ENCODE measurements around the gene HRC. TPM values are rescaled to one million over a fixed set of nuclear protein-coding genes. Genes with fewer than 3 reads are reported as not detected.
"Not testable (repeated sequence)": the region's sequence is repeated elsewhere in the genome, so short reads cannot be mapped to it uniquely, and the experiment has no call there.

HRC gene, protein sequence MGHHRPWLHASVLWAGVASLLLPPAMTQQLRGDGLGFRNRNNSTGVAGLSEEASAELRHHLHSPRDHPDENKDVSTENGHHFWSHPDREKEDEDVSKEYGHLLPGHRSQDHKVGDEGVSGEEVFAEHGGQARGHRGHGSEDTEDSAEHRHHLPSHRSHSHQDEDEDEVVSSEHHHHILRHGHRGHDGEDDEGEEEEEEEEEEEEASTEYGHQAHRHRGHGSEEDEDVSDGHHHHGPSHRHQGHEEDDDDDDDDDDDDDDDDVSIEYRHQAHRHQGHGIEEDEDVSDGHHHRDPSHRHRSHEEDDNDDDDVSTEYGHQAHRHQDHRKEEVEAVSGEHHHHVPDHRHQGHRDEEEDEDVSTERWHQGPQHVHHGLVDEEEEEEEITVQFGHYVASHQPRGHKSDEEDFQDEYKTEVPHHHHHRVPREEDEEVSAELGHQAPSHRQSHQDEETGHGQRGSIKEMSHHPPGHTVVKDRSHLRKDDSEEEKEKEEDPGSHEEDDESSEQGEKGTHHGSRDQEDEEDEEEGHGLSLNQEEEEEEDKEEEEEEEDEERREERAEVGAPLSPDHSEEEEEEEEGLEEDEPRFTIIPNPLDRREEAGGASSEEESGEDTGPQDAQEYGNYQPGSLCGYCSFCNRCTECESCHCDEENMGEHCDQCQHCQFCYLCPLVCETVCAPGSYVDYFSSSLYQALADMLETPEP
- total RNA-seq: not detected in 2 replicates

DNA sequence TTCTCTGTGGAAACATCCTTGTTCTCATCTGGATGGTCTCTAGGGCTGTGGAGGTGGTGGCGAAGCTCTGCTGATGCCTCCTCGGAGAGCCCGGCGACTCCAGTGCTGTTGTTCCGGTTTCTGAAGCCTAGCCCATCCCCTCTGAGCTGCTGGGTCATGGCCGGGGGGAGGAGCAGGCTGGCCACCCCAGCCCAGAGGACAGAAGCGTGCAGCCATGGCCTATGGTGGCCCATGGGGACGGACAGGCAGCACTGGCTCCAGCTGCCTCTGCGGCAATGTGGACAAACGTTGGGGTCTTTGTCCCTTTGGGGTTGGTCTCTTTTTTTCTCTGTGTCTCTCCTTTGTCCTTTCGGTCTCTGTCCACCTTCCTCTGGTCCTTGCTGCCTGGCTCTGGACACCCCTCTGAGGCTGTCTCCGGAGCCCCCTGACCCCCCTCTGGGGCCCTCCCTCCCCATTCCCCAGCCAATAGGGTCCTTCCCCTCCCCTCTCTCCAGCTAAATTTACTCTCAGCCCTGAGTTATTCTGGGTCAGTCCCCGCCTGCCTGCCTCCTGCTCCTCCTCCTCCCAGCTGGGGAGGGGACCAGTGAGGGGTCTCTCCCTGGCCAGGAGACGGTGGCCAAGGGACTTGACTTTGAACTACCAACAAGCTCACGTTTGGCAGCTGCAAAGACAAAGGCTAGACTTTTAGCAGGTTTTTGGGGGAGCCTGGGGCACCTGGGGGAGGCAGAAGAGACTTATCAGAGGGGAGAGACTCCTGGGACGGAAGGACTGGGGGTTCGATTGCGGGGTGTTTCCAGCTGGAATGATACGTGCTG is at the start of gene HRC:
TSS of gene HRC (minus strand) at position 392 of the 815 bp plus-strand sequence. CDS start at position 233, 159 bp downstream.
- no peak for DNase-seq (ENCODE audit: low read depth in 2 of 2)

DNA sequence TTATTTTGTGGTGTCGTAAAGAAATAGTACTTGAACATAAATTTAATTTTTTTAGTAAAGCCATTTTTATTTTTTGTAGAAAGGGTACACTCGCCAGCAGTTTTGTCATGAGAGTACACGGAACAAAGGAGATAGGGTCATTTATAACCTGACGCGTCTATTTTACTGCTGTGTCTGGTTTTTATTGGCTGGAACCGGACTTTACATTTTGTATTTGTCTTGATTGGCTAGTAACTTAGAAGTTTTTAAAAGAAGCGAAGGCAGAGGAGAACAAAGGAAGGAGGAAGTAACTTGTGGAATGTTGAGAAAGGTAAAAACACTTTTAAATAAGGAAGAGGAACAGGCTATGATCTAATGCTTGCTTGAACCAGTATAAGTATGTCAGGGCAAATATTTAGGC is 45.8 kb upstream of the HRC start:
- DNase-seq (ENCODE audit: low read depth in 2 of 2): no peak

DNA sequence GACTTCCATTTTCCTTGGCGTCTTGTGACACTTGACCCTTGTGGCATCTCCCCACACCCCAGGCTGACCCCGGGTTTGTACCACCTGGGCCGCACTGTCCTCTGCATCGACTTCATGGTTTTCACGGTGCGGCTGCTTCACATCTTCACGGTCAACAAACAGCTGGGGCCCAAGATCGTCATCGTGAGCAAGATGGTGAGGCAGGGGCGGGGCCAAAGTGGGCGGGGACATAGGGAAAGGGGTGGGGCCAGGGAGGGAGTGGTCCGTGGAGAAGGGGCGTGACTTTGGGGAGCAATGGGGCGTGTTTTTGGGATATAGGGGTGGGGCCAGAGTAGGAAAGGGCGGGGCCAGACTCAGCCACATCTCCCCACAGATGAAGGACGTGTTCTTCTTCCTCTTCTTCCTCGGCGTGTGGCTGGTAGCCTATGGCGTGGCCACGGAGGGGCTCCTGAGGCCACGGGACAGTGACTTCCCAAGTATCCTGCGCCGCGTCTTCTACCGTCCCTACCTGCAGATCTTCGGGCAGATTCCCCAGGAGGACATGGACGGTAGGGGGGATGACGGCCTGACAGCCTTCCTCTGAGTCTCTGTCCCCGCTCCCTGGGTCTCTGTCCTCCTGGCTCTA is 45.2 kb upstream of the HRC start:
- DNase-seq (ENCODE audit: low read depth in 2 of 2): no peak

DNA sequence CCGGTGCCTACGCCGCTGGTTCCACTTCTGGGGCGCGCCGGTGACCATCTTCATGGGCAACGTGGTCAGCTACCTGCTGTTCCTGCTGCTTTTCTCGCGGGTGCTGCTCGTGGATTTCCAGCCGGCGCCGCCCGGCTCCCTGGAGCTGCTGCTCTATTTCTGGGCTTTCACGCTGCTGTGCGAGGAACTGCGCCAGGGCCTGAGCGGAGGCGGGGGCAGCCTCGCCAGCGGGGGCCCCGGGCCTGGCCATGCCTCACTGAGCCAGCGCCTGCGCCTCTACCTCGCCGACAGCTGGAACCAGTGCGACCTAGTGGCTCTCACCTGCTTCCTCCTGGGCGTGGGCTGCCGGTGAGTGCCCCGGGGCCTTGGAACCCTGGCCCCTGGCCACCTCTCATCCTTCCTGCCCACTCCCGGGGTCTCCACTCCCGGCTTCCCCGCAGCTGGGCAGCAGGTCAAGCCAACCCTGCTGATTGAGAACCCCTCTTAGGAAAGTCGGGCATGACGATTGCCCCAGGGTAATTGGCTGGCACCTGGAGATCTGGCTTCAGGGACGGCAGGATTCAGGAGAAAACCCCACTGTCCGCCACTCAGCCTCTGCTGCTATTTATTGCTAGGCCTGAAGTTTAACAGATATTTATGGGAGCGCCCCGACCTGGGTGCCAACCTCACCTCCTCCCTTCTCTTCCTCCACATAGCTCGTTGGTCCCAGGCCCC is 41.5 kb upstream of the HRC start:
- no peak for DNase-seq (ENCODE audit: low read depth in 2 of 2)

DNA sequence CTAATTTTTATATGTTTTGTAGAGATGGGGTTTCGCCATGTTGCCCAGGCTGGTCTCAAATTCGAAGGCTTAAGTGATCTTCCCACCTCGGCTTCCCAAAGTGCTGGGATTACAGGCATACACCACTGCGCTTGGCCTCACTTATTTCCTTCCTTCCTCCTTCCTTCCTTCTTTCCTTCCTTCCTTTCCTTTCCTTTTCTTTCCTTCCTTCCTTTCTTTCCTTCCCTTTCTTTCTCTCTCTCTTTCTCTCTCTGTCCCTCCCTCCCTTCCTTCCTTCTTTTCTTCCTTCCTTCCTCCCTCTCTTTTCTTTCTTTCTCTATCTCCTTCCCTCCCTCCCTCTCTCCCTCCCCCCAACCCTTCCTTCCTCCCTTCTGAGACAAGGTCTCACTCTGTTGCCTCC is 39.2 kb upstream of the HRC start:
- DNase-seq (ENCODE audit: low read depth in 2 of 2): no peak

DNA sequence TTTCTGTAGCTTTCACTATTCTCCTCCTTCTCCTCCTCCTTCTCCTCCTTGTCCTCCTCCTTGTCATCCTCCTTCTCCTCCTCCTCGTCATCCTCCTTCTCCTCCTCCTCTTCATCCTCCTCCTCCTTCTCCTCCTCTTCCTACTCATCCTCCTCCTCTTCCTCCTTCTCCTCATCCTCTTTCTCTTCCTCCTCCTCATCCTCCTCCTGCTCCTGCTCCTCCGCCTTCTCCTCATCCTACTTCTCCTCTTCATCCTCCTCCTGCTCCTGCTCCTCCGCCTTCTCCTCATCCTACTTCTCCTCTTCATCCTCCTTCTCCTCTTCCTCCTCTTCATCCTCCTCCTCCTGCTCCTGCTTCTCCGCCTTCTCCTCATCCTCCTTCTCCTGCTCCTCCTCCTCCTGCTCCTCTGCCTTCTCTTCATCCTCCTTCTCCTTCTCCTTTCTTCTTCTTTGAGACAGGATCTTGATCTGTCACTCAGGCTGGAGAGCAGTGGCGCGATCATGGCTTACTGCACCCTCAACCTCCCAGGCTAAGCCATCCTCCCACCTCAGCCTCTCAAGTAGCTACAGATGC is 38.7 kb upstream of the HRC start:
- DNase-seq (ENCODE audit: low read depth in 2 of 2): no peak

DNA sequence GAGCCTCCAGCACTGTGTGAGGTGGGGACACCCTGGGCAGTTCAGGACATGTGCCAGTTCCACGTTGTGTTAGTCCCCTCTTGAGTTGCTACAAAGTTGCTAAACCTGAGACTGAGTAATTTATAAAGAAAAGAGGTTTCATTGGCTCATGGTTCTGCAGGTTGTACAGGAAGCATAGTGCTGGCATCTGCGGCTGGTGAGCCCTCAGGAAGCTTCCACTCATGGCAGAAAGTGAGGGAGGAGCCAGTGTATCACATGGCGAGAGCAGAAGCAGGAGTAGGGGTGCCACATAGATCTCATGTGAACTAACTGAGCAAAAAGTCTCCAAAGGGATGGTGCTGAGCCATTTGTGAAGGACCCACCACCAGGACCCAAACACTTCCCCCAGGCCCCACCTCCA is 35.6 kb upstream of the HRC start:
- no peak for DNase-seq (ENCODE audit: low read depth in 2 of 2)

DNA sequence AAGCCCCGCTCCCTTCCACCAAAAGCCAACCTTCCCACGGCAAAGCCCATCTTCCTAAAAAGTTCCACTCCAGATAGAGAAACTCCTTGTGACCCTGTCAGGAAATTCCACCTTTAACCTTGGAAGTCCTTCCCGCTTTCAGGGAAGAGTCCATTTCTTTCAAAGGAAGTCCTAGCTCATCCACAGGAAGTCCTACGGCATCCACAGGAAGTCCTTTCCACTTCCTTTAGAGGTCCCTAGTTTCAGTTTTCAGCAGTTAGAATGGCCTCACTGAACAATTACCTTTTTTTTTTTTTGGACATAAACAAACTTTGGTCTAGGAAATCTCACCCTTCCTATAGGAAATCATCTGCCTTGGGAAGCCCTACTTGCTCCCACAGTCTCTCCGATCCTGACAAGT is 34.1 kb upstream of the HRC start:
- peak; percentile 21 to 70 for DNase-seq (ENCODE audit: low read depth in 2 of 2)

DNA sequence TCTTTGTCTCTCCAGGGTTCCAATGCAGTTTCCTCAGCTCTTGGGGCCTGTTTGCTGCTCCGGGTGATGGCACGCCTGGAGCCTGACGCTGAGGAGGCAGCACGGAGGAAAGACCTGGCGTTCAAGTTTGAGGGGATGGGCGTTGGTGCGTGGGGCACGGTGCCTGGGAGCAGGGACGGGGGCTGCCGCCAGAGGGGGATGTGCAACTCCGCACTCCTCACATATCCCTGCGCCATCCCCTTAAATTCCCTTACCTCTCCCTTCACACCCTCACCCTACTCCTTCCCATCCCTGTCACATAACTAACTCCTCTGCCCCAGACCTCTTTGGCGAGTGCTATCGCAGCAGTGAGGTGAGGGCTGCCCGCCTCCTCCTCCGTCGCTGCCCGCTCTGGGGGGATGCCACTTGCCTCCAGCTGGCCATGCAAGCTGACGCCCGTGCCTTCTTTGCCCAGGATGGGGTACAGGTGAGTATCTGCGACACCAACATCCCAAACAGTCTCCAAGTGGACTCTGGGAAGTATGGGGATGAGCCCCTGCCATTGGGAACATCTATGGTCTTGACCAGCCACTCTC is 33.5 kb upstream of the HRC start:
- DNase-seq (ENCODE audit: low read depth in 2 of 2): no peak

DNA sequence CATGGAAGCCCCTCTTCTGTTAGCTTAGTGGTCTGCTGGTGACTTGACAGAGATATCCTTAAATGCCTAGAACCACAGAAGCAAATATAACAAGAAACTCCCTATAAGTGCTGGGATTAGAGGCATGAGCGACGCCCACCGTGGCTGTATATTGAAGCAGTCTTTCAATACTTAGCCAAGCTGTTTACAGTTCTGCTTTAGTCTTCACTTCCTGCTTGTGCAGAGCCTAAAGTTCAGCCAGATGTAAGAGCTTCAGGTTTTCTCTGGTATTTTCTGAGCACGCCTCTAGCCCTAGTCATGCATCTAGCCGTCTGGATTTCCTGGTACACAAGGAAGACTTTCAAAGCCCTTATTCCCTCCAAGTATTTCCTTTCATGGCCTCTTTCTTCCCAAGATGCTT is 30.9 kb upstream of the HRC start:
- no peak for DNase-seq (ENCODE audit: low read depth in 2 of 2)

DNA sequence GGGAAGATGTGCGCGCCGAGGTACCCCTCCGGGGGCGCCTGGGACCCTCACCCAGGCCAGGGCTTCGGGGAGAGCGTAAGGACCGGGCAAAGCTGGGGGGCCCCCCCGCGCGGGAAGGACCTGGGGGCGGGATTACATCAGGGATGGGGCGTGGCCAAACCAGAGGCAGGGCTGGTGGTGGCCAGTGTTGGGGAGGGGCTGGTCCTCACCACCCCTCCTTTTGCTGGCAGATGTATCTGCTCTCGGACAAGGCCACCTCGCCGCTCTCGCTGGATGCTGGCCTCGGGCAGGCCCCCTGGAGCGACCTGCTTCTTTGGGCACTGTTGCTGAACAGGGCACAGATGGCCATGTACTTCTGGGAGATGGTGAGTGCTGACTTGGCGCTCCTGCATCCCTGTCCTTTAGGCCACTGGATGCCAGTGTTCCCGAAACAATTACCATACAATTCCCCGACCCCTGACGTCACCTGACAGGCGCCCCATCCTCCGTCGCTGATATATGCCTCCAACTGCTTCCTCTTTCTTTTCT is 27.7 kb upstream of the HRC start:
- DNase-seq (ENCODE audit: low read depth in 2 of 2): no peak

DNA sequence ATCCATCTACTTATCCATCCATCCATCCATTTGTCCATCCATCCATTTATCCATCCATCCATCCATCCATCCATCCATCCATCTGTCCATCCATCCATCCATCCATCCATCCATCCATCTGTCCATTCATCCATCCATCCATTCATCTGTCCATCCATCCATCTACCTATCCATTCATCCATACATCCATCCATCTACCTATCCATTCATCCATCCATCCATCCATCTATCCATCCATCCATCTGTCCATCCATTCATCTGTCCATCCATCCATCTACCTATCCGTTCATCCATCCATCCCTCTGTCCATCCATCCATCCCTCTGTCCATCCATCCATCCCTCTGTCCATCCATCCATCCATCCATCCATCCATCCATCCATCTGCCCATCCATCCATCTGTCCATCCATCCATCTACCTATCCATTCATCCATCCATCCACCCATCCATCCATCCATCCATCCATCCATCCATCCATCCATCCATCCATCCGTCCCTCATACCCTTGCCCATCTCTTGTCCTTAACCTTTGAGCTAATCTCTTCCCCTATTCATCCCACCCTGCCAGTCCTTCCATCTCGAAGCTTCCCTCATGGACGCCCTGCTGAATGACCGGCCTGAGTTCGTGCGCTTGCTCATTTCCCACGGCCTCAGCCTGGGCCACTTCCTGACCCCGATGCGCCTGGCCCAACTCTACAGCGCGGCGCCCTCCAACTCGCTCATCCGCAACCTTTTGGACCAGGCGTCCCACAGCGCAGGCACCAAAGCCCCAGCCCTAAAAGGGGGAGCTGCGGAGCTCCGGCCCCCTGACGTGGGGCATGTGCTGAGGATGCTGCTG is 27.0 kb upstream of the HRC start:
- not testable (repeated sequence) for DNase-seq (ENCODE audit: low read depth in 2 of 2)

DNA sequence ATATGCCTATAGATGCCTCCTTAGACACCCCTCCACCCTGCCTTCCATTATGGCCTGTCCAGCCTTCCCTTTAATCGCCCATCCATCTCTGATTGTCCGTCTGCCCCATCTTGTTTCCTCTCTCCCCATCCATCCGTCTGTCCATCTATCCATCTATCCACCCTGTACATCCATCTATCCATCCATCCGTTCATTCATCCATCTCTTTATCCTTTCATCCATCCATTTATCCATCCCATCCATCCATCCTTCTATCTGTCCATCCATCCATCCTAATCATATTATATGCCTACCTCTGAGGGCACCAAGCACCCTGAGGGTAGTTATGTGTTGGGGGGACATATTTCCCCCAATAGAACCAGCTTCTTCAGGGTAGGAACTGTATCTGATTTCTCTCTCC is 25.5 kb upstream of the HRC start:
- DNase-seq (ENCODE audit: low read depth in 2 of 2): no peak

DNA sequence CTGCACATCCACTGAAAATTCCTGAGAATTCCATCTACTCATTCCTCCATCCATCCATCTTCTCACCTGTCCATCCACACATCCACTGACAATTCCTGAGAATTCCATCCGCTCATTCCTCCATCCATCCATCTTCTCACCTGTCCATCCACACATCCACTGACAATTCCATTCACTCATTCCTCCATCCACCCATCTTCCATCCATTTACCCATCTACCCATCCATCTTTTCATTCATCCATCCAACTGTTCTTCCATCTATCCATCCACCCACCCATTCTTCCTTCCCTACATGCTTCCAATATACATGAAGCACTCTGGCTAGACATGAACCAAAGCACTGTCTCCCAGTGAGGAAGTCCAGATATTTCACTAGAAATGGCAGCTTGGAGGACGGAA is 18.0 kb upstream of the HRC start:
- DNase-seq (ENCODE audit: low read depth in 2 of 2): no peak

DNA sequence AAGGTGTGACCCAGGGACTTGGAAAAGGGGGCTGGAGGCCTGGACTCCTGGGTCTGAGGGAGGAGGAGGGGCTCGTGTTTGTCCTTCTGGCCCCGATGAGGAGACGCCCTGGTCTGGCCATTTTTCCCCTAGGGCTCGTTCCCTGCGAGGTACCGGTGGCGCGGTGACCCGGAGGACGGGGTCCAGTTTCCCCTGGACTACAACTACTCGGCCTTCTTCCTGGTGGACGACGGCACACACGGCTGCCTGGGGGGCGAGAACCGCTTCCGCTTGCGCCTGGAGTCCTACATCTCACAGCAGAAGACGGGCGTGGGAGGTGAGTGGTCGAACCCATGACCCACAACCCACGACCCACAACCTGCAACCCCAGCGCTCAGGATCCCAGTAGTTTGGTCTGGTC is 13.2 kb upstream of the HRC start:
- DNase-seq (ENCODE audit: low read depth in 2 of 2): no peak

DNA sequence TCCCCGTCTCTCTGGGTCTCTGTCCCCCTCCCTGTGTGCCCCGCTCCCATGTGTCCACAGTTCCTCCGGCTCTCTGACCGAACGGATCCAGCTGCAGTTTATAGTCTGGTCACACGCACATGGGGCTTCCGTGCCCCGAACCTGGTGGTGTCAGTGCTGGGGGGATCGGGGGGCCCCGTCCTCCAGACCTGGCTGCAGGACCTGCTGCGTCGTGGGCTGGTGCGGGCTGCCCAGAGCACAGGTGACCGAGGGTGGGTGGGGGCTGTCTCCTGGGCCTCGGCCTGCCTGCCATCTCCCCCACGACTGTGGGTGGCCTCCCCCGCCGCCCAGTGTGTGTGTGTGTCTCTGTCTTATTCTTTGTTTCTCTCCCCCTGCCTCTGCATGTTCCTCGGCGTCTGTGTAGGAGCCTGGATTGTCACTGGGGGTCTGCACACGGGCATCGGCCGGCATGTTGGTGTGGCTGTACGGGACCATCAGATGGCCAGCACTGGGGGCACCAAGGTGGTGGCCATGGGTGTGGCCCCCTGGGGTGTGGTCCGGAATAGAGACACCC is 12.7 kb upstream of the HRC start:
- DNase-seq (ENCODE audit: low read depth in 2 of 2): no peak

DNA sequence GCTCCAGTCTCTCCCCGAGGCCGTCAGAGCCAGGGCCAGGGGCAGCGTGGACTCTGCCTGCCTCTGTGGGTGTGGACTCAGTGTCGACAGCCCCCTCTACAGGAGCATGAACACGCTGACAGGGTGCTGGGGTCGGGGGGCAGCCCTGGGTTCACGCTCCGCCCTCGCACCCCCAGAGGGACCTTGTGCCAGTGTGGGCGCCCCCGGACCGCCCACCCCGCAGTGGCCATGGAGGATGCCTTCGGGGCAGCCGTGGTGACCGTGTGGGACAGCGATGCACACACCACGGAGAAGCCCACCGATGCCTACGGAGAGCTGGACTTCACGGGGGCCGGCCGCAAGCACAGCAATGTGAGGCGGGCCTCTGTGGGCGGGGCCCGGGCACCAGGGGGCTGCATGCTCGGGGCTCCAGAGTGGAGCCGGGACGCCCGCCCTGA is 10.7 kb upstream of the HRC start:
- DNase-seq (ENCODE audit: low read depth in 2 of 2): peak in 1 of 2 donors; percentile 30

DNA sequence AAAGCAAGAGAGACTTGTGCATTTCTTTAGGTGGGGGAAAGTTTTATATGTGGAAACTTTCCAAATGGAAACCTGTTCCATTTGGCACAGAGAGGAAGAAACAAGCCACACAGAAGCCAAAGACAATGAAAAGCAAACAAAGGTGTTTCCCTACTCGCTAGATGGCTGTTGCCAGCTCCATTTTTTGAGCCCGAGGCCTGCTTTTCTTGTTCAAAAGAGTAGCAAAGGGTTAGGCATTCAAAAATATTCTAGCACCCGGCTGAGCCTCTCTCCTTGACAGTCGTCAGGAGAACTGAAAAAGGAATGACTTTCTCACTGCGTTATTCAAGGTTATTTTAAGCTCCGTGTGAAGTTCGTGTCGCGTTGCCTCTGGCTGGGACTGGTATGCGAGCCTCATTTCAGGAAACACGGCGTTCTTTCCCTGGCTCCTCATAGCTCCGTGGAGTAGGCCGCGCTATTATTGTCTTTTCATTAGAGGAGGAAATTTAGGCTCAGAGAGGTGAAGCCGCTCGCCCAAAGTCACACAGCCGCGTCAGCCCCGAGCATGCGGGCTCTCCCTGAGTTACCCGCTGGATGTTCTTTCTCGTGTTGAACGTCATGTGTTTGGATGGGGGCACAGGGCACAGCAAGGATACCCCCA is 10.0 kb upstream of the HRC start:
- DNase-seq (ENCODE audit: low read depth in 2 of 2): peak; percentile 83 to 88

Data from dermis microvascular lymphatic vessel endothelial cell (primary cell).